IMR-90 (cell line): ENCODE data around the gene RAC2. TPM values are rescaled to one million over a fixed set of nuclear protein-coding genes. Genes with fewer than 3 reads are reported as not detected.

Experiments used
- ATAC-seq: fragments of 200-7000 bp; cut with Tn5 transposase; 2 replicates; pipeline ENCODE4 v1.9.1; 2020; ENCODE audit warnings: low read depth, mild to moderate bottlenecking, moderate library complexity
- BruUV-seq: library from RNA; stranded (reverse); fragments of 400-500 nt; replicated peaks from 2 replicates; lab custom pipeline; 2021; lab: Mats Ljungman, UMichigan
- CTCF ChIA-PET: fragments of 300-600 bp; formaldehyde crosslinking; extraction: SDS; loops from one replicate; lab custom pipeline; 2021; ENCODE audit warnings: antibody characterized with exemption; lab: Yijun Ruan, JAX
- POLR2A ChIA-PET: fragments of 300-600 bp; sonication (Branson Sonifier 250); formaldehyde crosslinking; loops from one replicate; lab custom pipeline; 2022; ENCODE audit warnings: antibody characterized with exemption; ENCODE audit not compliant: unreplicated experiment; lab: Charles Lee
- DNase-seq: peaks from one replicate; pipeline ENCODE4 v3.0.0; 2013
- H2AFZ ChIP-seq: replicated peaks from 2 replicates; pipeline ENCODE3; 2013; ENCODE audit warnings: low read length, mild to moderate bottlenecking; ENCODE audit not compliant: poor library complexity
- H2AK5ac ChIP-seq: 2 replicates; pipeline ENCODE4 v1.6.1; 2013; ENCODE audit warnings: low read depth, low read length, inconsistent platforms
- H2AK9ac ChIP-seq: replicated peaks from 2 replicates; pipeline ENCODE3; 2013; ENCODE audit warnings: mild to moderate bottlenecking, low read depth, low read length, moderate library complexity; ENCODE audit not compliant: poor library complexity
- H2BK120ac ChIP-seq: 2 replicates; pipeline ENCODE4 v1.6.1; 2013; ENCODE audit warnings: low read depth, low read length, inconsistent platforms
- H2BK15ac ChIP-seq: 3 replicates; pipeline ENCODE4 v1.6.1; 2013; ENCODE audit warnings: low read depth, low read length, inconsistent platforms
- H2BK20ac ChIP-seq: 2 replicates; pipeline ENCODE4 v1.6.1; 2013; ENCODE audit warnings: low read depth, mild to moderate bottlenecking, inconsistent platforms, low read length, moderate library complexity
- H2BK5ac ChIP-seq: 2 replicates; pipeline ENCODE4 v1.6.1; 2013; ENCODE audit warnings: mild to moderate bottlenecking, low read depth, low read length, inconsistent platforms; ENCODE audit not compliant: poor library complexity, severe bottlenecking
- H3K14ac ChIP-seq: replicated peaks from 2 replicates; pipeline ENCODE4 v1.6.1; 2013; ENCODE audit warnings: low read depth, low read length, inconsistent platforms
- H3K18ac ChIP-seq: 2 replicates; pipeline ENCODE4 v1.6.1; 2013; ENCODE audit warnings: low read depth, low read length, control low read depth
- H3K23ac ChIP-seq: 2 replicates; pipeline ENCODE4 v1.6.1; 2013; ENCODE audit warnings: low read depth, low read length, inconsistent platforms
- H3K27ac ChIP-seq: 2 replicates; pipeline ENCODE4 v1.5.1; 2013; ENCODE audit warnings: mild to moderate bottlenecking, control low read depth, low read length; ENCODE audit not compliant: insufficient read depth
- H3K27me3 ChIP-seq: 2 replicates; pipeline ENCODE4 v1.6.1; 2013; ENCODE audit warnings: low read length; ENCODE audit not compliant: control insufficient read depth, insufficient read depth
- H3K36me3 ChIP-seq: 2 replicates; pipeline ENCODE4 v1.6.1; 2013; ENCODE audit warnings: low read length, mixed read lengths; ENCODE audit not compliant: control insufficient read depth, insufficient read depth
- H3K4ac ChIP-seq: 2 replicates; pipeline ENCODE4 v1.6.1; 2013; ENCODE audit warnings: low read depth, low read length, inconsistent platforms
- H3K4me1 ChIP-seq: 2 replicates; pipeline ENCODE4 v1.6.1; 2013; ENCODE audit warnings: low read length, mixed read lengths; ENCODE audit not compliant: control insufficient read depth, insufficient read depth
- H3K4me2 ChIP-seq: 2 replicates; pipeline ENCODE4 v1.6.1; 2013; ENCODE audit warnings: low read depth, mild to moderate bottlenecking, control low read depth, low read length, moderate library complexity
- H3K4me3 ChIP-seq: 2 replicates; pipeline ENCODE4 v1.5.1; 2013; ENCODE audit warnings: low read depth, mild to moderate bottlenecking, control low read depth, low read length, moderate library complexity; ENCODE audit not compliant: insufficient read depth
- H3K56ac ChIP-seq: 2 replicates; pipeline ENCODE4 v1.6.1; 2013; ENCODE audit warnings: low read length, inconsistent platforms; ENCODE audit not compliant: insufficient read depth; ENCODE audit errors: extremely low read depth
- H3K79me1 ChIP-seq, 2 experiments: 2 replicates each; pipeline ENCODE4 v1.6.1; 2013; ENCODE audit warnings: low read length in 2 of 2, inconsistent platforms in 1 of 2, low read depth in 1 of 2
- H3K9ac ChIP-seq: 2 replicates; pipeline ENCODE4 v1.6.1; 2013; ENCODE audit warnings: low read depth, low read length, control low read depth
- H3K9me1 ChIP-seq: 2 replicates; pipeline ENCODE4 v1.6.1; 2013; ENCODE audit warnings: low read length, inconsistent platforms; ENCODE audit not compliant: insufficient read depth
- H3K9me3 ChIP-seq: 2 replicates; pipeline ENCODE4 v1.6.1; 2013; ENCODE audit warnings: low read length; ENCODE audit not compliant: control insufficient read depth, insufficient read depth
- H4K20me1 ChIP-seq: 2 replicates; pipeline ENCODE4 v1.6.1; 2013; ENCODE audit warnings: low read length, inconsistent platforms; ENCODE audit not compliant: insufficient read depth
- H4K5ac ChIP-seq: 2 replicates; pipeline ENCODE4 v1.6.1; 2013; ENCODE audit warnings: mild to moderate bottlenecking, low read depth, low read length, control low read depth
- H4K8ac ChIP-seq, 2 experiments: 2 replicates each; pipeline ENCODE4 v1.6.1; 2013; ENCODE audit warnings: low read depth in 2 of 2, low read length in 2 of 2, control low read depth in 1 of 2, inconsistent platforms in 1 of 2
- H4K91ac ChIP-seq: 2 replicates; pipeline ENCODE4 v1.6.1; 2013; ENCODE audit warnings: low read depth, low read length, inconsistent platforms; ENCODE audit not compliant: insufficient read depth
- CEBPB ChIP-seq: IDR thresholded peaks from 2 replicates; pipeline ENCODE4 v1.6.1; 2012; ENCODE audit warnings: low read depth, low read length, improper control_type of control experiment
- MXI1 ChIP-seq: IDR thresholded peaks from 2 replicates; pipeline ENCODE4 v1.6.1; 2012; ENCODE audit warnings: low read depth, mild to moderate bottlenecking, low read length, moderate library complexity, borderline replicate concordance
- NFE2L2 ChIP-seq: fragments of 150-350 bp; IDR thresholded peaks from 2 replicates; pipeline ENCODE4 v1.6.1; 2016; ENCODE audit warnings: low read depth, mild to moderate bottlenecking, low read length
- RCOR1 ChIP-seq: IDR thresholded peaks from 2 replicates; pipeline ENCODE4 v1.6.1; 2012; ENCODE audit warnings: mild to moderate bottlenecking, low read length, improper control_type of control experiment; ENCODE audit not compliant: insufficient replicate concordance
- USF2 ChIP-seq: fragments of 150-350 bp; IDR thresholded peaks from 2 replicates; pipeline ENCODE4 v1.6.1; 2017; ENCODE audit warnings: mild to moderate bottlenecking, antibody characterized with exemption, low read length, low read depth
- WGBS, 2 experiments: methylation state at CpG; one replicate each; pipeline versions ENCODE4 v1.1.5 to v1.1.7; 2013; ENCODE audit warnings: missing lambda C conversion rate in 2 of 2; ENCODE audit not compliant: insufficient read length in 1 of 2; ENCODE audit errors: extremely low coverage in 2 of 2; 5-methylcytosine and 5-hydroxymethylcytosine counted together
- dilution Hi-C: fragments of 300-500 bp; cut with HindIII; formaldehyde crosslinking; loops from one replicate; pipeline ENCODE4 v1.14.3; 2018; ENCODE audit warnings: low sequenced_read_pairs; ENCODE audit not compliant: unreplicated experiment
- in situ Hi-C: fragments of 300-500 bp; cut with MboI; formaldehyde crosslinking; loops from 3 replicates; pipeline ENCODE4 v1.14.3; 2019; ENCODE audit warnings: low sequenced_read_pairs, inconsistent platforms, mixed read lengths
- intact Hi-C: fragments of 100-400 bp; cut with micrococcal nuclease; formaldehyde crosslinking; loops from 2 replicates; pipeline ENCODE4 v1.10.0; 2022
- polyA plus RNA-seq, 3 experiments: library from polyadenylated mRNA; depleted of rRNA; stranded (reverse); fragments of >200 nt; gene quantifications; 2 replicates each; pipeline ENCODE4 v1.2.3, GENCODE V29; 2012; ENCODE audit warnings: low replicate concordance in 1 of 3
- total RNA-seq: library from RNA; depleted of rRNA; stranded (reverse); fragments of >200 nt; gene quantifications from 2 replicates; pipeline ENCODE4 v1.2.3, GENCODE V29; 2012

The RAC2 gene
- total and polyA plus RNA-seq, 2 of the 4 experiments (the other 2 are of a cell fraction): 10.0 to 72.3 TPM

GRCh38 chr22:37234736-37235711 lies 9.0 kb downstream of the RAC2 start:
- no peak for DNase-seq
- Histone ChIP-seq H2AK5ac (peak overlapping the region; percentile 26; the same call in 1 of the 2 replicates), H3K9me3 (no peaks in the 10 kb centered on the region), H2BK5ac (no peak overlapping the region), H4K5ac (no peak overlapping the region), H3K14ac (no peak overlapping the region), H3K9me1 (no peaks in the 10 kb centered on the region), H2BK15ac (no peak overlapping the region), H3K4me2 (no peak overlapping the region), H3K18ac (no peak overlapping the region), H3K4me3 (no peak overlapping the region), H3K4ac (no peak overlapping the region), H3K4me1 (peaks cover 4% of the 10 kb centered on the region), H2AFZ (no peak overlapping the region), H3K9ac (no peak overlapping the region), H4K91ac (no peak overlapping the region), H3K27me3 (no peaks in the 10 kb centered on the region; the same call in 1 of the 2 replicates), H4K20me1 (peaks cover 7% of the 10 kb centered on the region; the same call in 1 of the 2 replicates), H3K56ac (no peak overlapping the region), H4K8ac (no peak overlapping the region), H2AK9ac (peak overlapping the region; percentile 28), H3K79me1 (no peaks in the 10 kb centered on the region; a peak in 1 of 4 replicates), H3K27ac (no peak overlapping the region), H3K23ac (no peak overlapping the region), H2BK20ac (no peak overlapping the region), H3K36me3 (no peaks in the 10 kb centered on the region), H2BK120ac (no peak overlapping the region)
- dilution Hi-C loops: no loop called here
- no peak for ATAC-seq
- BruUV-seq: no TSS peak
- CTCF ChIA-PET: no interaction called here
- WGBS, 2 experiments: 100% methylated on average over 5 of the region's 16 CpGs; no CpG with 5 or more reads in 1 of the 2 experiments
- POLR2A ChIA-PET: no interaction called here
- intact Hi-C loops: no loop called here
- no peak for TF ChIP-seq CEBPB
- TF ChIP-seq USF2: no peak
- no peak for TF ChIP-seq RCOR1
- TF ChIP-seq MXI1: no peak
- TF ChIP-seq NFE2L2: no peak
- in situ Hi-C loops: no loop called here
